Kidney epithelial cell (primary cell): ENCODE data around the gene PTPRF. TPM values are rescaled to one million over a fixed set of nuclear protein-coding genes. Genes with fewer than 3 reads are reported as not detected.

Experiments
- DNase-seq: peaks from one replicate; pipeline ENCODE4 v3.0.0-alpha.2; 2010; ENCODE audit warnings: low read depth
- H3K27me3 ChIP-seq: 2 replicates; pipeline ENCODE4 v1.6.0; 2011; ENCODE audit warnings: low read length; ENCODE audit not compliant: control insufficient read depth, insufficient read depth
- H3K36me3 ChIP-seq: 2 replicates; pipeline ENCODE4 v1.5.1; 2011; ENCODE audit warnings: low read length; ENCODE audit not compliant: control insufficient read depth, insufficient read depth
- H3K4me3 ChIP-seq: 2 replicates; pipeline ENCODE4 v1.5.1; 2011; ENCODE audit warnings: low read depth, mild to moderate bottlenecking, control low read depth, low read length
- total RNA-seq: library from RNA; depleted of rRNA; stranded (reverse); fragments of >200 nt; gene quantifications from 2 replicates; pipeline ENCODE4 v1.2.3, GENCODE V29; 2015
- TF ChIP-seq, protein P1 (sequence below): IDR thresholded peaks from 2 replicates; pipeline ENCODE4 v1.5.1; 2011; ENCODE audit warnings: mild to moderate bottlenecking, moderate library complexity, low read length, control low read depth, inconsistent platforms; ENCODE audit not compliant: insufficient read depth, poor library complexity, severe bottlenecking

The PTPRF gene
- total RNA-seq, 1 donor from 2014 or later, result 297 TPM

DNA sequence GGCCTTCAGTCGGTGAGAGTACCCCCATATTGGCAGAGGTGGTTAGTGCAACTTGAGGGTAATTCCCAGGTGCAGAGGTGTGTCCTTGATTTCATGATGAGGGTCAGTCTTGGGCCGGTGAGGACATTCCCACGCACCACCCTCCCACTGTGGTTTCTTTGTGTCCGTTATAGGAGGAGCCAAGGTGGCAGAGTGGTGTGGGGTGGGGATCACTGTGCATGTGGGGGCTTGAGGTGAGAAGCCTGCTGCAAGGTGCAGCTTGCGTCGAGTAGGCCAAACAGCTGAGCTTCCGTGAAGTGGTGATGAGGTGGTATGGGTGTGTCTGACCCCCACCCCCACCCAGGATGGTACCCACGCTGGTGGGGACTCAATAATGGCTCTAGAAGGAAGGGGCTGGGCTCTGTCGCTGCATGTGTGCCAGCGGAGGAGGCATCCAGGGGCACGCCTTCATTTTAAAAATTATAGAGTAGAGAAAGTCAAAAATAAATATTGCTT, 6.2 kb downstream of the PTPRF start:
- H3K36me3 ChIP-seq, result no peaks in the 10 kb centered on the region
- TF ChIP-seq, protein P1, sequence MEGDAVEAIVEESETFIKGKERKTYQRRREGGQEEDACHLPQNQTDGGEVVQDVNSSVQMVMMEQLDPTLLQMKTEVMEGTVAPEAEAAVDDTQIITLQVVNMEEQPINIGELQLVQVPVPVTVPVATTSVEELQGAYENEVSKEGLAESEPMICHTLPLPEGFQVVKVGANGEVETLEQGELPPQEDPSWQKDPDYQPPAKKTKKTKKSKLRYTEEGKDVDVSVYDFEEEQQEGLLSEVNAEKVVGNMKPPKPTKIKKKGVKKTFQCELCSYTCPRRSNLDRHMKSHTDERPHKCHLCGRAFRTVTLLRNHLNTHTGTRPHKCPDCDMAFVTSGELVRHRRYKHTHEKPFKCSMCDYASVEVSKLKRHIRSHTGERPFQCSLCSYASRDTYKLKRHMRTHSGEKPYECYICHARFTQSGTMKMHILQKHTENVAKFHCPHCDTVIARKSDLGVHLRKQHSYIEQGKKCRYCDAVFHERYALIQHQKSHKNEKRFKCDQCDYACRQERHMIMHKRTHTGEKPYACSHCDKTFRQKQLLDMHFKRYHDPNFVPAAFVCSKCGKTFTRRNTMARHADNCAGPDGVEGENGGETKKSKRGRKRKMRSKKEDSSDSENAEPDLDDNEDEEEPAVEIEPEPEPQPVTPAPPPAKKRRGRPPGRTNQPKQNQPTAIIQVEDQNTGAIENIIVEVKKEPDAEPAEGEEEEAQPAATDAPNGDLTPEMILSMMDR, result no peak
- no peaks in the 10 kb centered on the region for H3K27me3 ChIP-seq
- DNase-seq, result no peak
- H3K4me3 ChIP-seq, result no peak overlapping the region

DNA sequence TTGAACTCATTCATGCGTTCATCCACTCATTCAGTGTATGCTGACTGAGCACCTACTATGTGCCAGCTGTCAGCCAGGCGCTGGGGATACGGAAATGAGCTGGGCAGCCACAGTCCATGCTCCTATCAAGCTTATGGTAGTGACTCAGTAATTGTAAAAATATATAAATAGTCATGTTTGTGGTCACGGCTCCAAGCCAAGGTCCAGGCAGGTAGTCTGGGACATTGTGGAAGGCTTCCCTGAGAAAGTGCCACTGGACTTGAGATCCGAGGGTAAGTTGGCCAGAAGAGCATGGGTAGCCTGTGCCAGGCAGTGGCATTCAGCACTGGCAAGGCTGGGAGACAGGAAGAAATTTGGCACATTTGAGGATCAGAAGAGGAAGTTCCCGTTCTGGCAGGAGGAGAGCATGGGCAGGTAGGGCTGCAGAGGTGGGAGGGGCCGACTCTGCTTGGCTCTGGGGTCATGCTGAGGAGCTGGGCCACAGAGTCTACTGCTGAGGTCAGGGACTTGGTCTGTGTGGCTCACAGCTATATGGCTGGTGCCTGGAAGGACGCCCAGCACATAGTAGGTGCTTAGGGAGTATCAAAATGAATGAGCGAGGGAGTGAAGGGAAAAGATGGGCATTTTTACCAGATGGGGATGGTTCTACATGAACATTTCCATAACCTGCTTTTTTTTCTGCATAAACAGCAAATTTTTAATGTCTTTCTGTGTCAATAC, 6.9 kb downstream of the PTPRF start:
- no peaks in the 10 kb centered on the region for H3K27me3 ChIP-seq
- H3K4me3 ChIP-seq, result no peak overlapping the region
- no peaks in the 10 kb centered on the region for H3K36me3 ChIP-seq
- TF ChIP-seq, protein P1, result no peak
- no peak for DNase-seq

- Histone ChIP-seq H3K4me3 (no peak overlapping the region), H3K27me3 (no peaks in the 10 kb centered on the region), H3K36me3 (peaks cover under 1% of the 10 kb centered on the region)
- no peak for DNase-seq
- TF ChIP-seq, protein P1, result no peak
Observed at GRCh38 chr1:43538143-43538487, 7.4 kb downstream of the PTPRF start.

- DNase-seq, result no peak
- no peak overlapping the region for H3K4me3 ChIP-seq
- peaks cover 1% of the 10 kb centered on the region for H3K36me3 ChIP-seq
- TF ChIP-seq, protein P1, result no peak
- H3K27me3 ChIP-seq, result no peaks in the 10 kb centered on the region
Observed at GRCh38 chr1:43538969-43539368, 8.3 kb downstream of the PTPRF start.

- H3K4me3 ChIP-seq, result no peak overlapping the region
- DNase-seq, result no peak
- H3K36me3 ChIP-seq, result peaks cover 1% of the 10 kb centered on the region
- H3K27me3 ChIP-seq, result no peaks in the 10 kb centered on the region
- TF ChIP-seq, protein P1, result no peak
Observed at GRCh38 chr1:43539726-43540434, 9.2 kb downstream of the PTPRF start.
